ENCODE measurements around the gene SLC13A3.
A peak's percentile ranks its signal among the peaks of the same experiment; 100 is the strongest.

The SLC13A3 gene

GRCh38 chr20:46559685-46560440, 91.4 kb downstream of the SLC13A3 start:
- Histone ChIP-seq H3K27me3 (ENCODE audit: control insufficient read depth, low read length) (peaks cover 7% of the 10 kb centered on the region), H3K4me1 (ENCODE audit: control insufficient read depth, low read length) (peaks cover 4% of the 10 kb centered on the region; the same call in 1 of the 2 replicates), H3K4me3 (ENCODE audit: low read length) (no peak overlapping the region), H3K79me2 (ENCODE audit: control insufficient read depth, low read length) (no peaks in the 10 kb centered on the region), H3K4me2 (ENCODE audit: low read length) (no peak overlapping the region), H4K20me1 (ENCODE audit: control insufficient read depth, insufficient read depth, low read depth, low read length) (no peaks in the 10 kb centered on the region), H3K27ac (ENCODE audit: low read depth, low read length) (no peak overlapping the region), H3F3A (ENCODE audit: control insufficient read depth, insufficient read depth) (no peaks in the 10 kb centered on the region), H3K36me3 (ENCODE audit: control insufficient read depth, low read length) (no peaks in the 10 kb centered on the region), H3K9me3 (ENCODE audit: control insufficient read depth, insufficient read depth, low read length) (no peaks in the 10 kb centered on the region), H3K9me2 (replicated peaks; ENCODE audit: control insufficient read depth, low read length) (no peaks in the 10 kb centered on the region)
- peak; percentile 17 for TF ChIP-seq CTCF (IDR thresholded peaks at IDR 0.05; ENCODE audit: low read depth, low read length, poor library complexity, severe bottlenecking)
- TF ChIP-seq EZH2phosphoT487 (IDR thresholded peaks at IDR 0.05; ENCODE audit: borderline replicate concordance, low read length), result no peak

- Histone ChIP-seq H3K9me3 (ENCODE audit: control insufficient read depth, insufficient read depth, low read length) (no peaks in the 10 kb centered on the region), H4K20me1 (ENCODE audit: control insufficient read depth, insufficient read depth, low read depth, low read length) (no peaks in the 10 kb centered on the region), H3K79me2 (ENCODE audit: control insufficient read depth, low read length) (no peaks in the 10 kb centered on the region), H3K9me2 (replicated peaks; ENCODE audit: control insufficient read depth, low read length) (no peaks in the 10 kb centered on the region), H3K27ac (ENCODE audit: low read depth, low read length) (no peak overlapping the region), H3K4me3 (ENCODE audit: low read length) (no peak overlapping the region), H3K4me2 (ENCODE audit: low read length) (no peak overlapping the region), H3K27me3 (ENCODE audit: control insufficient read depth, low read length) (peaks cover 6% of the 10 kb centered on the region), H3K4me1 (ENCODE audit: control insufficient read depth, low read length) (peaks cover 4% of the 10 kb centered on the region; the same call in 1 of the 2 replicates), H3K36me3 (ENCODE audit: control insufficient read depth, low read length) (no peaks in the 10 kb centered on the region), H3F3A (ENCODE audit: control insufficient read depth, insufficient read depth) (no peaks in the 10 kb centered on the region)
- TF ChIP-seq CTCF (IDR thresholded peaks at IDR 0.05; ENCODE audit: low read depth, low read length, poor library complexity, severe bottlenecking) (no peak), EZH2phosphoT487 (IDR thresholded peaks at IDR 0.05; ENCODE audit: borderline replicate concordance, low read length) (no peak)
Measured at GRCh38 chr20:46559001-46559400, 92.3 kb downstream of the SLC13A3 start.

- H3F3A ChIP-seq (ENCODE audit: control insufficient read depth, insufficient read depth), result no peaks in the 10 kb centered on the region
- H3K9me2 ChIP-seq (replicated peaks; ENCODE audit: control insufficient read depth, low read length), result no peaks in the 10 kb centered on the region
- no peak overlapping the region for H3K27ac ChIP-seq (ENCODE audit: low read depth, low read length)
- no peaks in the 10 kb centered on the region for H4K20me1 ChIP-seq (ENCODE audit: control insufficient read depth, insufficient read depth, low read depth, low read length)
- no peak overlapping the region for H3K4me3 ChIP-seq (ENCODE audit: low read length)
- peaks cover 4% of the 10 kb centered on the region; the same call in 1 of the 2 replicates for H3K4me1 ChIP-seq (ENCODE audit: control insufficient read depth, low read length)
- H3K9me3 ChIP-seq (ENCODE audit: control insufficient read depth, insufficient read depth, low read length), result no peaks in the 10 kb centered on the region
- H3K79me2 ChIP-seq (ENCODE audit: control insufficient read depth, low read length), result no peaks in the 10 kb centered on the region
- no peak overlapping the region for H3K4me2 ChIP-seq (ENCODE audit: low read length)
- no peak for TF ChIP-seq EZH2phosphoT487 (IDR thresholded peaks at IDR 0.05; ENCODE audit: borderline replicate concordance, low read length)
- TF ChIP-seq CTCF (IDR thresholded peaks at IDR 0.05; ENCODE audit: low read depth, low read length, poor library complexity, severe bottlenecking), result no peak
- H3K36me3 ChIP-seq (ENCODE audit: control insufficient read depth, low read length), result no peaks in the 10 kb centered on the region
- peaks cover 7% of the 10 kb centered on the region for H3K27me3 ChIP-seq (ENCODE audit: control insufficient read depth, low read length)
Measured at GRCh38 chr20:46558511-46558959, 92.7 kb downstream of the SLC13A3 start.

All from DOHH2 (cell line).